Measurements from ENCODE around the gene MTARC2. TPM values are rescaled to one million over a fixed set of nuclear protein-coding genes. Genes with fewer than 3 reads are reported as not detected.

The MTARC2 gene
- total RNA-seq, 1 experiment from 2014 or later: 16.5 TPM

- H3K27ac Mint-ChIP-seq (ENCODE audit: unreplicated experiment): no peak overlapping the region
- CTCF ChIA-PET: no interaction called here
- H3K4me1 Mint-ChIP-seq (ENCODE audit: low read depth, unreplicated experiment): peaks cover 9% of the 10 kb centered on the region
Observed at GRCh38 chr1:220703305-220703704, 44.8 kb upstream of the MTARC2 start.

GRCh38 chr1:220705782-220706181 is 42.3 kb upstream of the MTARC2 start:
- Mint-ChIP-seq H3K4me3 (ENCODE audit: unreplicated experiment) (no peak overlapping the region), H3K36me3 (ENCODE audit: insufficient read depth, unreplicated experiment) (no peaks in the 10 kb centered on the region), H3K27ac (ENCODE audit: unreplicated experiment) (no peak overlapping the region), H3K9me3 (ENCODE audit: unreplicated experiment) (no peaks in the 10 kb centered on the region), H3K4me1 (ENCODE audit: low read depth, unreplicated experiment) (no peaks in the 10 kb centered on the region), H3K27me3 (ENCODE audit: insufficient read depth, unreplicated experiment) (no peaks in the 10 kb centered on the region)
- DNase-seq: no peak
- Histone ChIP-seq H3K4me3 (ENCODE audit: low read depth, low read length) (no peak overlapping the region), H3K4me1 (peaks cover 9% of the 10 kb centered on the region; the same call in 1 of the 2 replicates), H3K36me3 (ENCODE audit: control insufficient read depth, insufficient read depth, low read length) (no peaks in the 10 kb centered on the region), H3K27me3 (replicated peaks; ENCODE audit: control insufficient read depth, insufficient read depth, low read length) (no peaks in the 10 kb centered on the region), H3K9me3 (no peaks in the 10 kb centered on the region)
- TF ChIP-seq CTCF (IDR thresholded peaks at IDR 0.05; ENCODE audit: insufficient read depth in 1 of 2, low read depth in 1 of 2, low read length in 1 of 2, severe bottlenecking in 1 of 2, unreplicated experiment in 1 of 2): no peak
- ChIA-PET CTCF (no interaction called here), POLR2A (no interaction called here)
- BruUV-seq (replicated peaks): no TSS peak
- intact Hi-C loops (cut with micrococcal nuclease; ENCODE audit: unreplicated experiment): no loop called here

More at GRCh38 chr1:220703305-220703704, 44.8 kb upstream of the MTARC2 start:
- intact Hi-C loops (cut with micrococcal nuclease; ENCODE audit: unreplicated experiment): no loop called here
- Histone ChIP-seq H3K36me3 (ENCODE audit: control insufficient read depth, insufficient read depth, low read length) (no peaks in the 10 kb centered on the region), H3K4me3 (ENCODE audit: low read depth, low read length) (no peak overlapping the region), H3K27me3 (replicated peaks; ENCODE audit: control insufficient read depth, insufficient read depth, low read length) (no peaks in the 10 kb centered on the region), H3K9me3 (no peaks in the 10 kb centered on the region), H3K4me1 (peaks cover 16% of the 10 kb centered on the region)
- POLR2A ChIA-PET: no interaction called here
- no TSS peak for BruUV-seq (replicated peaks)
- Mint-ChIP-seq H3K27me3 (ENCODE audit: insufficient read depth, unreplicated experiment) (no peaks in the 10 kb centered on the region), H3K36me3 (ENCODE audit: insufficient read depth, unreplicated experiment) (no peaks in the 10 kb centered on the region), H3K9me3 (ENCODE audit: unreplicated experiment) (no peaks in the 10 kb centered on the region), H3K4me3 (ENCODE audit: unreplicated experiment) (no peak overlapping the region)
- TF ChIP-seq CTCF (IDR thresholded peaks at IDR 0.05; ENCODE audit: insufficient read depth in 1 of 2, low read depth in 1 of 2, low read length in 1 of 2, severe bottlenecking in 1 of 2, unreplicated experiment in 1 of 2): no peak
- no peak for DNase-seq

- H3K36me3 ChIP-seq (ENCODE audit: control insufficient read depth, insufficient read depth, low read length): no peaks in the 10 kb centered on the region
- CTCF ChIA-PET: no interaction called here
- H3K27me3 ChIP-seq (replicated peaks; ENCODE audit: control insufficient read depth, insufficient read depth, low read length): no peaks in the 10 kb centered on the region
- DNase-seq: no peak
- BruUV-seq (replicated peaks): no TSS peak
- H3K4me1 ChIP-seq: peaks cover 7% of the 10 kb centered on the region; the same call in 1 of the 2 replicates
- intact Hi-C loops (cut with micrococcal nuclease; ENCODE audit: unreplicated experiment): no loop called here
- no peaks in the 10 kb centered on the region for H3K9me3 Mint-ChIP-seq (ENCODE audit: unreplicated experiment)
- no peaks in the 10 kb centered on the region for H3K27me3 Mint-ChIP-seq (ENCODE audit: insufficient read depth, unreplicated experiment)
- H3K9me3 ChIP-seq: no peaks in the 10 kb centered on the region
- POLR2A ChIA-PET: no interaction called here
- H3K36me3 Mint-ChIP-seq (ENCODE audit: insufficient read depth, unreplicated experiment): no peaks in the 10 kb centered on the region
- H3K4me3 ChIP-seq (ENCODE audit: low read depth, low read length): no peak overlapping the region
- TF ChIP-seq CTCF (IDR thresholded peaks at IDR 0.05; ENCODE audit: insufficient read depth in 1 of 2, low read depth in 1 of 2, low read length in 1 of 2, severe bottlenecking in 1 of 2, unreplicated experiment in 1 of 2): no peak
- H3K27ac Mint-ChIP-seq (ENCODE audit: unreplicated experiment): no peak overlapping the region
- no peaks in the 10 kb centered on the region for H3K4me1 Mint-ChIP-seq (ENCODE audit: low read depth, unreplicated experiment)
- H3K4me3 Mint-ChIP-seq (ENCODE audit: unreplicated experiment): no peak overlapping the region
Observed at GRCh38 chr1:220706480-220706879, 41.6 kb upstream of the MTARC2 start.

Data from Caco-2 (cell line).